ENCODE results near the gene VRK2.

The VRK2 gene

DNA sequence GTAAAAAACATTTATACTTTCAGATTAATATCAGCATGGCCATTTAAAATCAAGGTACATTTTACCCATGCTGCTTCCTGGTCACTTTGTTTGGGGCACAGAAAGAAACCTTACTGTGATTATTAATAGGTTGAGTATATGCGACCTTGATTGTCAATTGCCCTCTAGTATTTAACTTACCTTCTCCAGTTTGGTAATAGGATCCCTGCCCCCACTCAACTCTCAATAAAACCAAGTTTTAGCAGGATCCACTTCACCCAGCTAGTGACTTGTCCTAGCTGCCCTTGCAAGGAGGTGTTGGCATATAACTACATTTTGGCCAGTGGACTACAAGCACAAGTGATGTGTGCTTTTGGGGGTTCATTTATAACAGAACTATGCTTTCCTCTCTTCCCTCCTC is 160.2 kb downstream of the VRK2 start:
- H3K4me2 ChIP-seq (ENCODE audit: low read length) = no peak overlapping the region
- H3K4me1 ChIP-seq (ENCODE audit: insufficient read depth, low read length, severe bottlenecking) = no peaks in the 10 kb centered on the region
- no peak overlapping the region for H2AFZ ChIP-seq (ENCODE audit: low read length)
- no peaks in the 10 kb centered on the region for H3K27me3 ChIP-seq (ENCODE audit: insufficient read depth, low read length)
- no peaks in the 10 kb centered on the region for H3K9me2 ChIP-seq (ENCODE audit: low read depth, low read length)
- no peaks in the 10 kb centered on the region for H4K20me1 ChIP-seq (ENCODE audit: insufficient read depth, low read length)
- H3K4me3 ChIP-seq (ENCODE audit: low read depth, low read length, poor library complexity, severe bottlenecking) = no peak overlapping the region
- H3K79me2 ChIP-seq (ENCODE audit: insufficient read depth, low read length) = no peaks in the 10 kb centered on the region
- H3K9me3 ChIP-seq (ENCODE audit: low read length) = 0 out of 2 replicates have a peak, but pooled peaks cover 2% of the 10 kb centered on the region
- peaks cover 34% of the 10 kb centered on the region for H3K36me3 ChIP-seq (ENCODE audit: insufficient read depth, low read length)
- no peak overlapping the region for H3K9ac ChIP-seq (ENCODE audit: low read length)
- no peak for TF ChIP-seq EZH2 (IDR thresholded peaks at IDR 0.05; ENCODE audit: borderline replicate concordance, low read length)
- no peak for TF ChIP-seq CTCF (IDR thresholded peaks at IDR 0.05; ENCODE audit: low read length)
- H3F3A ChIP-seq (ENCODE audit: insufficient read depth, low read length) = no peaks in the 10 kb centered on the region
- H3K27ac ChIP-seq (ENCODE audit: low read depth, low read length, poor library complexity, severe bottlenecking) = no peak overlapping the region

- Histone ChIP-seq H3K4me3 (ENCODE audit: low read depth, low read length, poor library complexity, severe bottlenecking) (no peak overlapping the region), H3K79me2 (ENCODE audit: insufficient read depth, low read length) (no peaks in the 10 kb centered on the region), H3K9me3 (ENCODE audit: low read length) (0 out of 2 replicates have a peak, but pooled peaks cover 2% of the 10 kb centered on the region), H2AFZ (ENCODE audit: low read length) (no peak overlapping the region), H3K4me1 (ENCODE audit: insufficient read depth, low read length, severe bottlenecking) (no peaks in the 10 kb centered on the region), H4K20me1 (ENCODE audit: insufficient read depth, low read length) (no peaks in the 10 kb centered on the region), H3K9ac (ENCODE audit: low read length) (no peak overlapping the region), H3K27me3 (ENCODE audit: insufficient read depth, low read length) (no peaks in the 10 kb centered on the region), H3F3A (ENCODE audit: insufficient read depth, low read length) (no peaks in the 10 kb centered on the region), H3K27ac (ENCODE audit: low read depth, low read length, poor library complexity, severe bottlenecking) (no peak overlapping the region), H3K9me2 (ENCODE audit: low read depth, low read length) (no peaks in the 10 kb centered on the region), H3K36me3 (ENCODE audit: insufficient read depth, low read length) (peaks cover 36% of the 10 kb centered on the region), H3K4me2 (ENCODE audit: low read length) (no peak overlapping the region)
- TF ChIP-seq CTCF (IDR thresholded peaks at IDR 0.05; ENCODE audit: low read length) = no peak
- TF ChIP-seq EZH2 (IDR thresholded peaks at IDR 0.05; ENCODE audit: borderline replicate concordance, low read length) = no peak
These were observed 160.6 kb downstream of the VRK2 start for GRCh38 chr2:58207189-58207588.

All from OCI-LY1 (cell line).